ENCODE measurements around the gene UPF3B.
"Not testable (repeated sequence)": the region's sequence is repeated elsewhere in the genome, so short reads cannot be mapped to it uniquely, and the experiment has no call there.

Gene UPF3B

GRCh38 chrX:119828446-119828845 lies 24.3 kb downstream of the UPF3B start:
- TF ChIP-seq EZH2 (IDR thresholded peaks at IDR 0.05; ENCODE audit: borderline replicate concordance, low read length) (no peak), CTCF (IDR thresholded peaks at IDR 0.05; ENCODE audit: low read length) (no peak)
- Histone ChIP-seq H3K4me1 (ENCODE audit: insufficient read depth, low read length, severe bottlenecking) (no peaks in the 10 kb centered on the region), H3K27me3 (ENCODE audit: insufficient read depth, low read length) (no peaks in the 10 kb centered on the region), H2AFZ (ENCODE audit: low read length) (no peak overlapping the region), H3K9me3 (ENCODE audit: low read length) (no peaks in the 10 kb centered on the region), H3K9me2 (ENCODE audit: low read depth, low read length) (no peaks in the 10 kb centered on the region), H3K27ac (ENCODE audit: low read depth, low read length, poor library complexity, severe bottlenecking) (no peak overlapping the region), H3K79me2 (ENCODE audit: insufficient read depth, low read length) (no peaks in the 10 kb centered on the region), H3F3A (ENCODE audit: insufficient read depth, low read length) (no peaks in the 10 kb centered on the region), H3K36me3 (ENCODE audit: insufficient read depth, low read length) (peaks cover 19% of the 10 kb centered on the region), H4K20me1 (ENCODE audit: insufficient read depth, low read length) (no peaks in the 10 kb centered on the region), H3K9ac (ENCODE audit: low read length) (no peak overlapping the region), H3K4me2 (ENCODE audit: low read length) (no peak overlapping the region), H3K4me3 (ENCODE audit: low read depth, low read length, poor library complexity, severe bottlenecking) (no peak overlapping the region)

GRCh38 chrX:119826399-119826959 lies 26.3 kb downstream of the UPF3B start:
- Histone ChIP-seq H3K4me3 (ENCODE audit: low read depth, low read length, poor library complexity, severe bottlenecking) (no peak overlapping the region), H3K27me3 (ENCODE audit: insufficient read depth, low read length) (no peaks in the 10 kb centered on the region), H3K27ac (ENCODE audit: low read depth, low read length, poor library complexity, severe bottlenecking) (no peak overlapping the region), H3K79me2 (ENCODE audit: insufficient read depth, low read length) (no peaks in the 10 kb centered on the region), H3K4me1 (ENCODE audit: insufficient read depth, low read length, severe bottlenecking) (no peaks in the 10 kb centered on the region), H3K4me2 (ENCODE audit: low read length) (no peak overlapping the region), H3K36me3 (ENCODE audit: insufficient read depth, low read length) (peaks cover 9% of the 10 kb centered on the region; the same call in 1 of the 2 replicates), H4K20me1 (ENCODE audit: insufficient read depth, low read length) (no peaks in the 10 kb centered on the region), H3F3A (ENCODE audit: insufficient read depth, low read length) (no peaks in the 10 kb centered on the region), H2AFZ (ENCODE audit: low read length) (no peak overlapping the region), H3K9me2 (ENCODE audit: low read depth, low read length) (no peaks in the 10 kb centered on the region), H3K9ac (ENCODE audit: low read length) (no peak overlapping the region), H3K9me3 (ENCODE audit: low read length) (no peaks in the 10 kb centered on the region)
- TF ChIP-seq CTCF (IDR thresholded peaks at IDR 0.05; ENCODE audit: low read length) = no peak
- TF ChIP-seq EZH2 (IDR thresholded peaks at IDR 0.05; ENCODE audit: borderline replicate concordance, low read length) = no peak

GRCh38 chrX:119824221-119824620 lies 28.5 kb downstream of the UPF3B start:
- not testable (repeated sequence) for H3K4me1 ChIP-seq (ENCODE audit: insufficient read depth, low read length, severe bottlenecking); H3K4me3 ChIP-seq (ENCODE audit: low read depth, low read length, poor library complexity, severe bottlenecking); H3K36me3 ChIP-seq (ENCODE audit: insufficient read depth, low read length); H3F3A ChIP-seq (ENCODE audit: insufficient read depth, low read length); H2AFZ ChIP-seq (ENCODE audit: low read length); H3K27me3 ChIP-seq (ENCODE audit: insufficient read depth, low read length); H3K9me2 ChIP-seq (ENCODE audit: low read depth, low read length); H4K20me1 ChIP-seq (ENCODE audit: insufficient read depth, low read length); H3K79me2 ChIP-seq (ENCODE audit: insufficient read depth, low read length); H3K27ac ChIP-seq (ENCODE audit: low read depth, low read length, poor library complexity, severe bottlenecking); H3K4me2 ChIP-seq (ENCODE audit: low read length); H3K9me3 ChIP-seq (ENCODE audit: low read length); H3K9ac ChIP-seq (ENCODE audit: low read length)

DNA sequence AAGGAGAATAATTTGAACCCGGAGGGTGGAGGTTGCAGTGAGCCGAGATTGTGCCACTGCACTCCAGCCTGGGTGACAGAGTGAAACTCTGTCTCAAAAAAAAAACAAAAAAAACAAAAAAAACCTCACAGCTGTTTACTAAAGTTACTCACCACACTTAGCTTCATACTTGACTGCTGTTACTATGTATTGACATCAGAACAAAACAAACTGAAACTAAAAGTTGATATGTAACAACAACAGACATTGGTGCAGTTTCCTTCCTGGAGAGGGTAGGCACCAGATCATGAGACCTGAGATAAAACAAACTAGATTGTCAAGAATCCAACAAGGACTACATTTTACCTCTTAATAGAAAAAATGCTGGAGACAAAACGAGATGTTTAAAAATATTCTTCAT lies 31.1 kb downstream of the UPF3B start:
- H2AFZ ChIP-seq (ENCODE audit: low read length); H3K9me3 ChIP-seq (ENCODE audit: low read length); H3K36me3 ChIP-seq (ENCODE audit: insufficient read depth, low read length); H3K4me3 ChIP-seq (ENCODE audit: low read depth, low read length, poor library complexity, severe bottlenecking); H4K20me1 ChIP-seq (ENCODE audit: insufficient read depth, low read length); H3K27ac ChIP-seq (ENCODE audit: low read depth, low read length, poor library complexity, severe bottlenecking); H3K4me2 ChIP-seq (ENCODE audit: low read length); H3K9ac ChIP-seq (ENCODE audit: low read length); H3K9me2 ChIP-seq (ENCODE audit: low read depth, low read length); H3F3A ChIP-seq (ENCODE audit: insufficient read depth, low read length); H3K4me1 ChIP-seq (ENCODE audit: insufficient read depth, low read length, severe bottlenecking); H3K79me2 ChIP-seq (ENCODE audit: insufficient read depth, low read length); H3K27me3 ChIP-seq (ENCODE audit: insufficient read depth, low read length): not testable (repeated sequence)
